Neural cell (in vitro differentiated cells): Measurements from ENCODE around the gene ZNF22. TPM values are rescaled to one million over a fixed set of nuclear protein-coding genes. Genes with fewer than 3 reads are reported as not detected.

Experiments used
- H2AFZ ChIP-seq: fragments of 200-600, 300-800 bp; sonication (generic), shearing (Covaris generic); 2 replicates; pipeline ENCODE4 v1.6.0; 2014; ENCODE audit warnings: low read depth, mild to moderate bottlenecking, antibody characterized with exemption, low read length, moderate library complexity
- H3F3A ChIP-seq: fragments of 200-600 bp; shearing (Covaris generic); 2 replicates; pipeline ENCODE4 v1.6.1; 2016; ENCODE audit warnings: mild to moderate bottlenecking, moderate library complexity, mixed read lengths, antibody characterized with exemption, low read length; ENCODE audit not compliant: insufficient read depth, poor library complexity, severe bottlenecking
- H3K27ac ChIP-seq: fragments of 200-600, 300-800 bp; sonication (generic), shearing (Covaris generic); 2 replicates; pipeline ENCODE4 v1.5.1; 2014; ENCODE audit warnings: mild to moderate bottlenecking, low read length, moderate library complexity
- H3K27me3 ChIP-seq: fragments of 300-800, 200-600 bp; sonication (generic), shearing (Covaris generic); 2 replicates; pipeline ENCODE4 v1.6.0; 2014; ENCODE audit warnings: mild to moderate bottlenecking, low read depth, low read length, moderate library complexity; ENCODE audit not compliant: insufficient read depth
- H3K36me3 ChIP-seq: fragments of 300-800, 200-600 bp; sonication (generic), shearing (Covaris generic); 2 replicates; pipeline ENCODE4 v1.5.1; 2014; ENCODE audit warnings: mild to moderate bottlenecking, antibody characterized with exemption, low read length, moderate library complexity; ENCODE audit not compliant: insufficient read depth
- H3K4me2 ChIP-seq: fragments of 300-800, 200-600 bp; sonication (generic), shearing (Covaris generic); 2 replicates; pipeline ENCODE4 v1.6.0; 2014; ENCODE audit warnings: mild to moderate bottlenecking, low read length
- H3K4me3 ChIP-seq: fragments of 300-800, 200-600 bp; sonication (generic), shearing (Covaris generic); 2 replicates; pipeline ENCODE4 v1.5.1; 2014; ENCODE audit warnings: mild to moderate bottlenecking, low read length, moderate library complexity
- H3K79me2 ChIP-seq: fragments of 200-600 bp; shearing (Covaris generic); replicated peaks from 2 replicates; pipeline ENCODE4 v1.6.0; 2014; ENCODE audit warnings: mild to moderate bottlenecking, low read length, moderate library complexity; ENCODE audit not compliant: insufficient read depth
- H3K9ac ChIP-seq: fragments of 300-800, 200-600 bp; sonication (generic), shearing (Covaris generic); 2 replicates; pipeline ENCODE4 v1.6.1; 2016; ENCODE audit warnings: mild to moderate bottlenecking, low read length, mixed read lengths
- H3K9me2 ChIP-seq: fragments of 200-600 bp; shearing (Covaris generic); 2 replicates; pipeline ENCODE4 v1.6.1; 2016; ENCODE audit warnings: mild to moderate bottlenecking, low read length, mixed read lengths; ENCODE audit not compliant: insufficient read depth
- H3K9me3 ChIP-seq: fragments of 200-600, 300-800 bp; sonication (generic), shearing (Covaris generic); 2 replicates; pipeline ENCODE4 v1.6.1; 2016; ENCODE audit warnings: mild to moderate bottlenecking, mixed run types, low read length, moderate library complexity, mixed read lengths
- H4K20me1 ChIP-seq: fragments of 200-600 bp; shearing (Covaris generic); 2 replicates; pipeline ENCODE4 v1.6.1; 2016; ENCODE audit warnings: mild to moderate bottlenecking, mixed run types; ENCODE audit not compliant: insufficient read depth
- CTCF ChIP-seq: fragments of 450-650 bp; IDR thresholded peaks from 2 replicates; pipeline ENCODE4 v1.5.1; 2014; ENCODE audit warnings: antibody characterized with exemption, mild to moderate bottlenecking, moderate library complexity; ENCODE audit not compliant: poor library complexity, severe bottlenecking
- EP300 ChIP-seq: fragments of 450-650 bp; conservative IDR thresholded peaks from 2 replicates; pipeline ENCODE4 v1.6.1; 2014; ENCODE audit warnings: antibody characterized with exemption, mild to moderate bottlenecking, moderate library complexity; ENCODE audit not compliant: poor library complexity, severe bottlenecking
- EZH2 ChIP-seq: fragments of 200-600, 300-800 bp; shearing (Covaris generic), sonication (generic); IDR thresholded peaks from 2 replicates; pipeline ENCODE4 v1.6.1; 2014; ENCODE audit warnings: antibody characterized with exemption, low read length, borderline replicate concordance, mild to moderate bottlenecking; ENCODE audit not compliant: insufficient read depth, poor library complexity, severe bottlenecking
- MXI1 ChIP-seq: fragments of 450-650 bp; conservative IDR thresholded peaks from 2 replicates; pipeline ENCODE4 v1.6.1; 2014; ENCODE audit warnings: antibody characterized with exemption, mild to moderate bottlenecking; ENCODE audit not compliant: poor library complexity, severe bottlenecking
- POLR2AphosphoS5 ChIP-seq: IDR thresholded peaks from 2 replicates; pipeline ENCODE4 v1.6.1; 2012
- RAD21 ChIP-seq: fragments of 450-650 bp; conservative IDR thresholded peaks from 2 replicates; pipeline ENCODE4 v1.6.1; 2014; ENCODE audit warnings: antibody characterized with exemption, mild to moderate bottlenecking, moderate library complexity
- REST ChIP-seq: IDR thresholded peaks from 2 replicates; pipeline ENCODE4 v1.6.1; 2012; ENCODE audit warnings: borderline replicate concordance
- SMC3 ChIP-seq: fragments of 450-650 bp; conservative IDR thresholded peaks from 2 replicates; pipeline ENCODE4 v1.6.1; 2014; ENCODE audit warnings: antibody characterized with exemption, mild to moderate bottlenecking, moderate library complexity; ENCODE audit not compliant: poor library complexity
- TAF1 ChIP-seq: IDR thresholded peaks from 2 replicates; pipeline ENCODE4 v1.6.1; 2012; ENCODE audit warnings: low read depth
- polyA plus RNA-seq: library from polyadenylated mRNA; depleted of rRNA; stranded (reverse); fragments of >200 nt; gene quantifications from 2 replicates; pipeline ENCODE4 v1.2.3, GENCODE V29; 2014

ZNF22 gene
- polyA plus RNA-seq, 1 donor from 2014 or later, result 32.9 TPM

- H3K4me3 ChIP-seq, result no peak overlapping the region
- H2AFZ ChIP-seq, result no peak overlapping the region
- H3K79me2 ChIP-seq, result no peaks in the 10 kb centered on the region
- H3K9me2 ChIP-seq, result no peaks in the 10 kb centered on the region
- no peak overlapping the region for H3K9ac ChIP-seq
- no peaks in the 10 kb centered on the region for H3K36me3 ChIP-seq
- H4K20me1 ChIP-seq, result no peaks in the 10 kb centered on the region
- no peaks in the 10 kb centered on the region for H3K27me3 ChIP-seq
- TF ChIP-seq CTCF, result no peak
- no peak for TF ChIP-seq REST
- no peak for TF ChIP-seq TAF1
- no peak for TF ChIP-seq EZH2
- no peak for TF ChIP-seq POLR2AphosphoS5
- no peak for TF ChIP-seq MXI1
- TF ChIP-seq RAD21, result no peak
- TF ChIP-seq SMC3, result no peak
- TF ChIP-seq EP300, result no peak
- no peaks in the 10 kb centered on the region for H3F3A ChIP-seq
- no peak overlapping the region for H3K4me2 ChIP-seq
- H3K27ac ChIP-seq, result no peak overlapping the region
- no peaks in the 10 kb centered on the region for H3K9me3 ChIP-seq
These were observed 50.0 kb downstream of the ZNF22 start for GRCh38 chr10:45050551-45051235.

- Histone ChIP-seq H3F3A (no peaks in the 10 kb centered on the region), H3K9me2 (no peaks in the 10 kb centered on the region), H3K4me2 (no peak overlapping the region), H2AFZ (no peak overlapping the region), H3K9ac (no peak overlapping the region), H3K27me3 (no peaks in the 10 kb centered on the region), H4K20me1 (no peaks in the 10 kb centered on the region), H3K4me3 (no peak overlapping the region), H3K9me3 (no peaks in the 10 kb centered on the region), H3K27ac (no peak overlapping the region), H3K36me3 (no peaks in the 10 kb centered on the region), H3K79me2 (no peaks in the 10 kb centered on the region)
- TF ChIP-seq MXI1 (no peak), SMC3 (no peak), EP300 (no peak), POLR2AphosphoS5 (no peak), RAD21 (no peak), REST (no peak), CTCF (no peak), TAF1 (no peak), EZH2 (no peak)
These were observed 52.0 kb downstream of the ZNF22 start for GRCh38 chr10:45052700-45053099.
